GM12878 (cell line): ENCODE data around the gene CCZ1B. TPM values are rescaled to one million over a fixed set of nuclear protein-coding genes. Genes with fewer than 3 reads are reported as not detected.

Experiments used
- polyA plus RNA-seq, 11 experiments: library from polyadenylated mRNA; depleted of rRNA in 4 of 11; unstranded in 6 of 11; stranded (reverse) in 5 of 11; fragments of >200 nt; fragmentation: Nextera tagmentation in 4 of 11; fragmentation: Illumina TruSeq in 1 of 11; extraction: Ambion mirVana in 4 of 11; extraction: Trizol in 1 of 11; gene quantifications; 1 replicate in 1 of 11; 2 replicates in 10 of 11; pipeline versions ENCODE4 v1.2.1 to v1.2.3, GENCODE V29; 2011 to 2016; ENCODE audit warnings: inconsistent platforms in 2 of 11, missing spikeins in 2 of 11, low read depth in 1 of 11
- total RNA-seq, 4 experiments: library from RNA; depleted of rRNA in 3 of 4; stranded (reverse); fragments of >200 nt in 3 of 4; fragmentation: Illumina TruSeq in 1 of 4; extraction: Trizol in 1 of 4; gene quantifications; 2 replicates each; pipeline versions ENCODE4 v1.2.1 to v1.2.3, GENCODE V29; 2013 to 2021

The CCZ1B gene
- total and polyA plus RNA-seq, 10 of the 15 experiments (the other 5 are each of a cell fraction or from before 2014, with no cell fraction given) = 18.0 to 91.6 (median 35.2) TPM

Other genes with a start within 250 kb of the CCZ1B start
- 31.1 and 36.0 TPM in 2 replicates for gene ZDHHC4, start 248.8 kb downstream of the CCZ1B start, total RNA-seq (2014; rRNA removed)
- 30.6 and 31.2 TPM in 2 replicates for gene ZDHHC4, start 248.8 kb downstream of the CCZ1B start, total RNA-seq (2014; rRNA removed; fragmentation: Illumina TruSeq; extraction: Trizol)
- gene ZDHHC4, start 248.8 kb downstream of the CCZ1B start, total RNA-seq (2021) = 31.8 and 34.0 TPM in 2 replicates
- 63.2 and 74.3 TPM in 2 replicates for gene ZDHHC4, start 248.8 kb downstream of the CCZ1B start, polyA plus RNA-seq (2011; rRNA removed)
- gene ZDHHC4, start 248.8 kb downstream of the CCZ1B start, polyA plus RNA-seq (2014; fragmentation: Illumina TruSeq; extraction: Trizol) = 25.5 and 35.6 TPM in 2 replicates
- 10 to 100 TPM; 34.5 to 37.9 TPM for gene ZDHHC4, start 248.8 kb downstream of the CCZ1B start, polyA plus RNA-seq (2014; fragmentation: Nextera tagmentation; extraction: Ambion mirVana)
- gene ZDHHC4, start 248.8 kb downstream of the CCZ1B start, polyA plus RNA-seq (2014; rRNA removed) = 31.1 and 35.6 TPM in 2 replicates
- 10 to 100 TPM; 38.4 to 43.1 TPM for gene ZDHHC4, start 248.8 kb downstream of the CCZ1B start, polyA plus RNA-seq (2016; fragmentation: Nextera tagmentation; extraction: Ambion mirVana)
- gene INTS15, start 236.3 kb downstream of the CCZ1B start, total RNA-seq (2014; rRNA removed) = 25.4 and 28.9 TPM in 2 replicates
- gene INTS15, start 236.3 kb downstream of the CCZ1B start, total RNA-seq (2014; rRNA removed; fragmentation: Illumina TruSeq; extraction: Trizol) = 11.2 and 11.4 TPM in 2 replicates
- 25.4 and 28.2 TPM in 2 replicates for gene INTS15, start 236.3 kb downstream of the CCZ1B start, total RNA-seq (2021)
- 13.2 and 18.5 TPM in 2 replicates for gene INTS15, start 236.3 kb downstream of the CCZ1B start, polyA plus RNA-seq (2011; rRNA removed)
- gene INTS15, start 236.3 kb downstream of the CCZ1B start, polyA plus RNA-seq (2014; fragmentation: Illumina TruSeq; extraction: Trizol) = 25.3 and 27.2 TPM in 2 replicates
- gene INTS15, start 236.3 kb downstream of the CCZ1B start, polyA plus RNA-seq (2014; fragmentation: Nextera tagmentation; extraction: Ambion mirVana) = 1 to 10 TPM in 1 of 2 experiments, under 1 TPM in 1; 0.89 to 2.4 TPM
- gene INTS15, start 236.3 kb downstream of the CCZ1B start, polyA plus RNA-seq (2014; rRNA removed) = 26.9 and 28.1 TPM in 2 replicates
- gene INTS15, start 236.3 kb downstream of the CCZ1B start, polyA plus RNA-seq (2016; fragmentation: Nextera tagmentation; extraction: Ambion mirVana) = 10 to 100 TPM; 14.9 to 15.1 TPM
- gene ZNF853, start 210.7 kb downstream of the CCZ1B start, total RNA-seq (2014; rRNA removed) = 0.05 and 0.06 TPM in 2 replicates
- 0.04 and 0.05 TPM in 2 replicates for gene ZNF853, start 210.7 kb downstream of the CCZ1B start, total RNA-seq (2014; rRNA removed; fragmentation: Illumina TruSeq; extraction: Trizol)
- 0.11 and 0.13 TPM in 2 replicates for gene ZNF853, start 210.7 kb downstream of the CCZ1B start, total RNA-seq (2021)
- gene ZNF853, start 210.7 kb downstream of the CCZ1B start, polyA plus RNA-seq (2011; rRNA removed) = 0.17 and 0.26 TPM in 2 replicates
- 0.04 and 0.05 TPM in 2 replicates for gene ZNF853, start 210.7 kb downstream of the CCZ1B start, polyA plus RNA-seq (2014; fragmentation: Illumina TruSeq; extraction: Trizol)
- gene ZNF853, start 210.7 kb downstream of the CCZ1B start, polyA plus RNA-seq (2014; fragmentation: Nextera tagmentation; extraction: Ambion mirVana) = not detected
- gene ZNF853, start 210.7 kb downstream of the CCZ1B start, polyA plus RNA-seq (2014; rRNA removed) = 0.05 TPM in 1 of 2 replicates, not detected in the other
- gene ZNF853, start 210.7 kb downstream of the CCZ1B start, polyA plus RNA-seq (2016; fragmentation: Nextera tagmentation; extraction: Ambion mirVana) = under 1 TPM in 1 of 2 experiments, not detected in 1; 0.04 TPM
- gene ZNF316, start 189.0 kb downstream of the CCZ1B start, total RNA-seq (2014; rRNA removed) = 10.4 and 12.8 TPM in 2 replicates
- 4.3 and 5.4 TPM in 2 replicates for gene ZNF316, start 189.0 kb downstream of the CCZ1B start, total RNA-seq (2014; rRNA removed; fragmentation: Illumina TruSeq; extraction: Trizol)
- gene ZNF316, start 189.0 kb downstream of the CCZ1B start, total RNA-seq (2021) = 22.7 and 28.9 TPM in 2 replicates
- gene ZNF316, start 189.0 kb downstream of the CCZ1B start, polyA plus RNA-seq (2011; rRNA removed) = 12.5 and 13.8 TPM in 2 replicates
- gene ZNF316, start 189.0 kb downstream of the CCZ1B start, polyA plus RNA-seq (2014; fragmentation: Illumina TruSeq; extraction: Trizol) = 6.1 and 9.2 TPM in 2 replicates
- under 1 TPM; 0.03 to 0.26 TPM for gene ZNF316, start 189.0 kb downstream of the CCZ1B start, polyA plus RNA-seq (2014; fragmentation: Nextera tagmentation; extraction: Ambion mirVana)
- gene ZNF316, start 189.0 kb downstream of the CCZ1B start, polyA plus RNA-seq (2014; rRNA removed) = 15.1 and 19.3 TPM in 2 replicates
- 1 to 10 TPM in 1 of 2 experiments, under 1 TPM in 1; 0.30 to 1.1 TPM for gene ZNF316, start 189.0 kb downstream of the CCZ1B start, polyA plus RNA-seq (2016; fragmentation: Nextera tagmentation; extraction: Ambion mirVana)
- 17.4 and 18.6 TPM in 2 replicates for gene ZNF12, start 119.3 kb downstream of the CCZ1B start, total RNA-seq (2014; rRNA removed)
- gene ZNF12, start 119.3 kb downstream of the CCZ1B start, total RNA-seq (2014; rRNA removed; fragmentation: Illumina TruSeq; extraction: Trizol) = 17.3 and 19.2 TPM in 2 replicates
- gene ZNF12, start 119.3 kb downstream of the CCZ1B start, total RNA-seq (2021) = 20.4 and 22.6 TPM in 2 replicates
- gene ZNF12, start 119.3 kb downstream of the CCZ1B start, polyA plus RNA-seq (2011; rRNA removed) = 38.1 and 58.1 TPM in 2 replicates
- 17.8 and 18.1 TPM in 2 replicates for gene ZNF12, start 119.3 kb downstream of the CCZ1B start, polyA plus RNA-seq (2014; fragmentation: Illumina TruSeq; extraction: Trizol)
- 1 to 10 TPM; 6.7 to 7.2 TPM for gene ZNF12, start 119.3 kb downstream of the CCZ1B start, polyA plus RNA-seq (2014; fragmentation: Nextera tagmentation; extraction: Ambion mirVana)
- 11.4 and 16.2 TPM in 2 replicates for gene ZNF12, start 119.3 kb downstream of the CCZ1B start, polyA plus RNA-seq (2014; rRNA removed)
- gene ZNF12, start 119.3 kb downstream of the CCZ1B start, polyA plus RNA-seq (2016; fragmentation: Nextera tagmentation; extraction: Ambion mirVana) = 10 to 100 TPM in 1 of 2 experiments, 1 to 10 TPM in 1; 8.7 to 10.1 TPM
- gene RSPH10B2, start 72.2 kb downstream of the CCZ1B start, total RNA-seq (2014; rRNA removed) = 0.33 and 0.34 TPM in 2 replicates
- gene RSPH10B2, start 72.2 kb downstream of the CCZ1B start, total RNA-seq (2014; rRNA removed; fragmentation: Illumina TruSeq; extraction: Trizol) = 0.05 and 0.18 TPM in 2 replicates
- 0.21 TPM in 1 of 2 replicates, not detected in the other for gene RSPH10B2, start 72.2 kb downstream of the CCZ1B start, total RNA-seq (2021)
- gene RSPH10B2, start 72.2 kb downstream of the CCZ1B start, polyA plus RNA-seq (2011; rRNA removed) = 0.20 and 0.33 TPM in 2 replicates
- 0.04 TPM in 1 of 2 replicates, not detected in the other for gene RSPH10B2, start 72.2 kb downstream of the CCZ1B start, polyA plus RNA-seq (2014; fragmentation: Illumina TruSeq; extraction: Trizol)
- gene RSPH10B2, start 72.2 kb downstream of the CCZ1B start, polyA plus RNA-seq (2014; fragmentation: Nextera tagmentation; extraction: Ambion mirVana) = under 1 TPM in 1 of 2 experiments, not detected in 1; 0.07 TPM
- gene RSPH10B2, start 72.2 kb downstream of the CCZ1B start, polyA plus RNA-seq (2014; rRNA removed) = 0.09 TPM in 1 of 2 replicates, not detected in the other
- not detected for gene RSPH10B2, start 72.2 kb downstream of the CCZ1B start, polyA plus RNA-seq (2016; fragmentation: Nextera tagmentation; extraction: Ambion mirVana)